Panc1 (cell line): ENCODE data around the gene ATF5. TPM values are rescaled to one million over a fixed set of nuclear protein-coding genes. Genes with fewer than 3 reads are reported as not detected.

Experiments
- ATAC-seq: fragments of 200-7000 bp; cut with Tn5 transposase; 2 replicates; pipeline ENCODE4 v1.9.1; 2020; ENCODE audit warnings: mild to moderate bottlenecking, moderate library complexity
- BruUV-seq: library from RNA; stranded (reverse); fragments of 400-500 nt; replicated peaks from 2 replicates; lab custom pipeline; 2021; lab: Mats Ljungman, UMichigan
- CTCF ChIA-PET: fragments of 300-600 bp; sonication (Branson Sonifier 250); formaldehyde crosslinking; loops from one replicate; lab custom pipeline; 2022; ENCODE audit warnings: antibody characterized with exemption; lab: Charles Lee
- POLR2A ChIA-PET: fragments of 300-600 bp; sonication (Branson Sonifier 250); formaldehyde crosslinking; loops from one replicate; lab custom pipeline; 2022; ENCODE audit warnings: antibody characterized with exemption; lab: Charles Lee
- DNase-seq: peaks from one replicate; pipeline ENCODE4 v3.0.0-alpha.2; 2010; ENCODE audit warnings: low read depth, low spot score
- H3K27ac ChIP-seq: 2 replicates; pipeline ENCODE4 v1.5.1; 2011; ENCODE audit warnings: mild to moderate bottlenecking, low read length, inconsistent platforms
- H3K27me3 ChIP-seq: fragments of 200-500 bp; sonication (Bioruptor generic); 2 replicates; pipeline ENCODE4 v1.6.0; 2014; ENCODE audit warnings: low read length, inconsistent platforms; ENCODE audit not compliant: control insufficient read depth, insufficient read depth
- H3K36me3 ChIP-seq: fragments of 200-500 bp; sonication (Bioruptor generic); 2 replicates; pipeline ENCODE4 v1.5.1; 2014; ENCODE audit warnings: inconsistent platforms, mild to moderate bottlenecking, low read length, moderate library complexity; ENCODE audit not compliant: control insufficient read depth, insufficient read depth
- H3K4me1 ChIP-seq: 2 replicates; pipeline ENCODE4 v1.5.1; 2011; ENCODE audit warnings: inconsistent platforms, mild to moderate bottlenecking, low read length, moderate library complexity; ENCODE audit not compliant: control insufficient read depth, insufficient read depth
- H3K4me3 ChIP-seq, 2 experiments: 2 replicates each; pipeline ENCODE4 v1.5.1; 2011 to 2012; ENCODE audit warnings: low read depth in 2 of 2, low read length in 2 of 2, mild to moderate bottlenecking in 2 of 2, inconsistent platforms in 1 of 2, moderate library complexity in 1 of 2
- H3K9me3 ChIP-seq: fragments of 200-500 bp; sonication (Bioruptor generic); 2 replicates; pipeline ENCODE4 v1.5.1; 2014; ENCODE audit warnings: low read depth, mild to moderate bottlenecking, inconsistent platforms, low read length, moderate library complexity; ENCODE audit not compliant: control insufficient read depth, insufficient read depth
- POLR2AphosphoS5 ChIP-seq: IDR thresholded peaks from 2 replicates; pipeline ENCODE4 v1.6.1; 2012; ENCODE audit warnings: mild to moderate bottlenecking, low read depth, low read length, moderate library complexity
- SIN3A ChIP-seq: IDR thresholded peaks from 2 replicates; pipeline ENCODE4 v1.6.1; 2012; ENCODE audit warnings: low read depth, mild to moderate bottlenecking, low read length, moderate library complexity, borderline replicate concordance; ENCODE audit not compliant: insufficient read depth
- TCF7L2 ChIP-seq: IDR thresholded peaks from 2 replicates; pipeline ENCODE4 v1.6.1; 2011; ENCODE audit warnings: mild to moderate bottlenecking, low read depth, low read length, inconsistent platforms
- in situ Hi-C: cut with HindIII; loops from 2 replicates; pipeline ENCODE4 v1.10.0; 2016; ENCODE audit warnings: low sequenced_read_pairs, low pct_unique_long_range_greater_than_20kb
- intact Hi-C: fragments of 100-400 bp; cut with micrococcal nuclease; formaldehyde crosslinking; loops from one replicate; pipeline ENCODE4 v1.10.0; 2022; ENCODE audit not compliant: unreplicated experiment
- total RNA-seq: library from RNA; stranded (reverse); gene quantifications from one replicate; pipeline ENCODE4 v1.2.1, GENCODE V29; 2021; ENCODE audit not compliant: unreplicated experiment
- TF ChIP-seq, protein P1 (sequence below), 2 experiments: IDR thresholded peaks; 2 replicates each; pipeline ENCODE4 v1.6.1; 2011 to 2012; ENCODE audit warnings: low read depth in 2 of 2, control low read depth in 1 of 2, low read length in 1 of 2, mild to moderate bottlenecking in 1 of 2, moderate library complexity in 1 of 2; ENCODE audit not compliant: insufficient read depth in 1 of 2
- TF ChIP-seq, protein P2 (sequence below): fragments of 450-650 bp; IDR thresholded peaks from 2 replicates; pipeline ENCODE4 v1.5.1; 2017; ENCODE audit warnings: mild to moderate bottlenecking

Gene ATF5
- total RNA-seq, 1 experiment from 2014 or later: 104 TPM

DNA sequence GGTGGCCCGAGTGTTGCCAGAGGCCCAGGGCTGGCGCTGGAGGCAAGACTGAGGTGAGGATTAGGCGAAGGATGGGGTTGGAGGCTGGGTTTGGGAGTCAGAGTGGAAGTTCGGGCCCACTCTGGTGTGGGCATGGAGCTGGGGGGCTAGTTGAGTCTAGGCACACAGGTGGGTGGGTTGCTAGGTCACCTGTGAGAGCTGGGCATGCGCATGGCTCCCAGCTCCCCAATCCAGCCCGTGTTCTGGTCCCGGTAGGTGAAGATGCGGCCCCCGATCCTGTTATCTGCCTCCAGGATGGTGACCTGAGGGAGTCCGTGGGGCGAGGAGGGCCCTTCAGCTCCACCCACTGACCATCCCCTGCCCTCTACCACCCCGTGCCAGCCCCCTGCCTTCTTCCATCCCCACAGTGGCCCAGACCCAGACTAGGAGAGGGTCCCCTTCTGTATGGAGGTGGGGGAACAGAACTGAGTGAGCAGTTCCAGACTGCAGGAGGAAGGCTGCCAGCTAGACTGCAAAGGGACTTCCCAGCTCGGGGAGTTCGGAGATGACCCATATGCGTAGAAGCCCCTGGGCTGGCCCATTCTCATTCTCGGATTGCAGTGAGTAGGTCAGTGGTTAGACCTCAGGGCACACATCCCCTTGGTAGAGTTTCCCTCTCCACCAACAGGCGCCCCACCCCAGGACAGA is 34.0 kb upstream of the ATF5 start (continued):
- TF ChIP-seq TCF7L2: no peak

DNA sequence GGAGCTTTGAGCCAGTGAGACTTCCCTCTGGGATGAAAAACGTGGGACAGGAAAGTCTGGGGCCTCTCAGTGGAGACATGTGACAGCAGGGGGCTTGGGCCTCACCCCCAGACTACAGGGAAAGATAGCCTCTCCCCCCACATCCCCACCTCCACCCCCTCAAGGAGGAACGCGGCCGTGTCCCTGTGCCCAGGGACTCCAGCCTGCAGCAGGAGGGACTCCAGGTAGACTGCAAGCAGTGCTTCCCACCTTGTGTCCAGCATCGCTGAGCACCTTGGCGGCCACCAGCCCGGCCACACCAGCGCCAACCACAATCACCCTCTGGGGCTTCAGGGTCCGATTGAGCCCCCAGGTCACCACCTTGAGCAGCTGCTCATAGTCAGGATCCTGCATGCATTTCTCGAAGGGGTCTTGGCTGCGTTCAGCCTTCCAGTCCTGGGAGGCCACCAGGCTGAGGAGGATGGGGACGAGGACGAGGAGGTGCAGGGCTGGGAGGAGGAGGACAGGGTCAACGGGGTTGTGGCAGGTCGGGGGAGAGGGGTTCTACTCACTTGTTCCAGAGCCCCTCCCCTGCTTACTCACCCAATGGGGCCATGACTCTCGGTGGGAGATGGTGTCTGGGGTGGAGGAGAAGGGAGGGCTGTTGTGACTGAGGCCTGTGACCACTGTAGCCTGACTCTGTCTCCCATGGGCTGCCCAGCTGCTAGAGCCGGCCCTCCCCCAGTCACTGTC is 33.3 kb upstream of the ATF5 start:
- Histone ChIP-seq H3K4me1 (peaks cover 10% of the 10 kb centered on the region), H3K27ac (no peak overlapping the region), H3K9me3 (no peaks in the 10 kb centered on the region), H3K27me3 (no peaks in the 10 kb centered on the region), H3K36me3 (no peaks in the 10 kb centered on the region), H3K4me3 (no peak overlapping the region)
- no TSS peak for BruUV-seq
- POLR2A ChIA-PET: no interaction called here
- CTCF ChIA-PET: no interaction called here
- TF ChIP-seq, protein P1, sequence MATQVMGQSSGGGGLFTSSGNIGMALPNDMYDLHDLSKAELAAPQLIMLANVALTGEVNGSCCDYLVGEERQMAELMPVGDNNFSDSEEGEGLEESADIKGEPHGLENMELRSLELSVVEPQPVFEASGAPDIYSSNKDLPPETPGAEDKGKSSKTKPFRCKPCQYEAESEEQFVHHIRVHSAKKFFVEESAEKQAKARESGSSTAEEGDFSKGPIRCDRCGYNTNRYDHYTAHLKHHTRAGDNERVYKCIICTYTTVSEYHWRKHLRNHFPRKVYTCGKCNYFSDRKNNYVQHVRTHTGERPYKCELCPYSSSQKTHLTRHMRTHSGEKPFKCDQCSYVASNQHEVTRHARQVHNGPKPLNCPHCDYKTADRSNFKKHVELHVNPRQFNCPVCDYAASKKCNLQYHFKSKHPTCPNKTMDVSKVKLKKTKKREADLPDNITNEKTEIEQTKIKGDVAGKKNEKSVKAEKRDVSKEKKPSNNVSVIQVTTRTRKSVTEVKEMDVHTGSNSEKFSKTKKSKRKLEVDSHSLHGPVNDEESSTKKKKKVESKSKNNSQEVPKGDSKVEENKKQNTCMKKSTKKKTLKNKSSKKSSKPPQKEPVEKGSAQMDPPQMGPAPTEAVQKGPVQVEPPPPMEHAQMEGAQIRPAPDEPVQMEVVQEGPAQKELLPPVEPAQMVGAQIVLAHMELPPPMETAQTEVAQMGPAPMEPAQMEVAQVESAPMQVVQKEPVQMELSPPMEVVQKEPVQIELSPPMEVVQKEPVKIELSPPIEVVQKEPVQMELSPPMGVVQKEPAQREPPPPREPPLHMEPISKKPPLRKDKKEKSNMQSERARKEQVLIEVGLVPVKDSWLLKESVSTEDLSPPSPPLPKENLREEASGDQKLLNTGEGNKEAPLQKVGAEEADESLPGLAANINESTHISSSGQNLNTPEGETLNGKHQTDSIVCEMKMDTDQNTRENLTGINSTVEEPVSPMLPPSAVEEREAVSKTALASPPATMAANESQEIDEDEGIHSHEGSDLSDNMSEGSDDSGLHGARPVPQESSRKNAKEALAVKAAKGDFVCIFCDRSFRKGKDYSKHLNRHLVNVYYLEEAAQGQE (IDR thresholded peaks at IDR 0.05; ENCODE audit: insufficient read depth in 1 of 2, low read depth in 2 of 2, low read length in 1 of 2): no peak
- TF ChIP-seq, protein P2, sequence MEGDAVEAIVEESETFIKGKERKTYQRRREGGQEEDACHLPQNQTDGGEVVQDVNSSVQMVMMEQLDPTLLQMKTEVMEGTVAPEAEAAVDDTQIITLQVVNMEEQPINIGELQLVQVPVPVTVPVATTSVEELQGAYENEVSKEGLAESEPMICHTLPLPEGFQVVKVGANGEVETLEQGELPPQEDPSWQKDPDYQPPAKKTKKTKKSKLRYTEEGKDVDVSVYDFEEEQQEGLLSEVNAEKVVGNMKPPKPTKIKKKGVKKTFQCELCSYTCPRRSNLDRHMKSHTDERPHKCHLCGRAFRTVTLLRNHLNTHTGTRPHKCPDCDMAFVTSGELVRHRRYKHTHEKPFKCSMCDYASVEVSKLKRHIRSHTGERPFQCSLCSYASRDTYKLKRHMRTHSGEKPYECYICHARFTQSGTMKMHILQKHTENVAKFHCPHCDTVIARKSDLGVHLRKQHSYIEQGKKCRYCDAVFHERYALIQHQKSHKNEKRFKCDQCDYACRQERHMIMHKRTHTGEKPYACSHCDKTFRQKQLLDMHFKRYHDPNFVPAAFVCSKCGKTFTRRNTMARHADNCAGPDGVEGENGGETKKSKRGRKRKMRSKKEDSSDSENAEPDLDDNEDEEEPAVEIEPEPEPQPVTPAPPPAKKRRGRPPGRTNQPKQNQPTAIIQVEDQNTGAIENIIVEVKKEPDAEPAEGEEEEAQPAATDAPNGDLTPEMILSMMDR: no peak
- TF ChIP-seq TCF7L2 (no peak), SIN3A (no peak), POLR2AphosphoS5 (no peak)
- no peak for DNase-seq
- intact Hi-C loops (no loop called here), in situ Hi-C loops (no loop called here)
- no peak for ATAC-seq

DNA sequence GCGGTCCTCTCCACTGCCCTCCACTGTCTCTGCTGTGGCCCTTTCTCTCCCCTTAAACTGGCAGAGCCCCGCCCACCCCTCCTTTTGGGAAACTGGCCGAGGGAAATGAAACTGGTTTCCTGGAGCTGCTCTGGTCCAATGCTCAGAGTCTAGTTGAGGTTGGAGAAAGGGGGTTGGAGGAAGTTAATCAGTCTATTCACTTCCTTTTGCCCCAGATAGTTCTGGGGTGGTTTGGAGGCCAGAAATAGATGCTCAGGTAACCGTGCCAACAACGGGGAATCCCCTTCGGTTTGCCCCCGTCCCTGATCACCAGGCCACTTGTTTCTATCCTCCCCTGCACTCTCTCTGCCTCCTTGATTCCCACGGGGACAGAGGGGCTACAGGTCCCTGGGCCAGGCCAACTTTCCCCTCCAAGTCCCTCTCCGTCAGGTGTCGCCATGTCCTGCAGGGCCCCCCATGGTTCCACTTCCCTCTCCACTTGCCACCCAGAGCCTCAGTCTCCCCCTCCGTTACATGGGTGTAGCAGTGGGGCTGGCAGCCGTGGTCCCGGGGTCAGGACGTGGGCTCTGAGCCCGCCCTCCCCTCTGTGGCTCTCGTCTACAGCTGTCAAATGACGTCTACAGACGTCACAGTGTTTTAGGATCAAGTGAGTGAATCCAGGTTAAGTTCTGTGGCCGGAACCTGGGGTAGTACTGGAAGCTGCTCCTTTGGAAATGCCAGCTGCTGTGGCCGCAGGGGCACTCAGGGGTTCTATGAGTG is 32.0 kb upstream of the ATF5 start, which contains the start of gene IL4I1:
Gene IL4I1 (minus strand): TSS at position 25 of the 759 bp plus-strand sequence. CDS start 727 bp downstream, outside the sequence.
- intact Hi-C loops (no loop called here), in situ Hi-C loops (no loop called here)
- ATAC-seq (peak; percentile 40), DNase-seq (no peak)
- ChIA-PET POLR2A (interaction anchor here (0.6 kb wide), 1 partner anchor 9 kb away, joined by 4 read pairs; no protein-coding TSS in a partner anchor), CTCF (no interaction called here)
- Histone ChIP-seq H3K4me1 (peaks cover 10% of the 10 kb centered on the region), H3K9me3 (no peaks in the 10 kb centered on the region), H3K4me3 (peak within 1 kb of the TSS in 1 of 2 experiments; percentile 11; a peak in 1 of 4 replicates), H3K36me3 (no peaks in the 10 kb centered on the region), H3K27ac (peak within 1 kb of the TSS; percentile 65; the same call in 1 of the 2 replicates), H3K27me3 (no peaks in the 10 kb centered on the region)
- BruUV-seq: no TSS peak
- TF ChIP-seq POLR2AphosphoS5: no peak
- TF ChIP-seq SIN3A: no peak
- TF ChIP-seq, protein P1 (IDR thresholded peaks at IDR 0.05; ENCODE audit: insufficient read depth in 1 of 2, low read depth in 2 of 2, low read length in 1 of 2): no peak
- TF ChIP-seq, protein P2: no peak
- TF ChIP-seq TCF7L2: no peak
